GM12878 (cell line): ENCODE results near the gene MFSD6. TPM values are rescaled to one million over a fixed set of nuclear protein-coding genes. Genes with fewer than 3 reads are reported as not detected.

Experiments used
- ATAC-seq: fragments of 200-7000 bp; cut with Tn5 transposase; 3 replicates; pipeline ENCODE4 v1.9.1; 2020; ENCODE audit warnings: mild to moderate bottlenecking, moderate library complexity
- BruUV-seq: library from RNA; stranded (reverse); fragments of 400-500 nt; replicated peaks from 2 replicates; lab custom pipeline; 2021; lab: Mats Ljungman, UMichigan
- CTCF ChIA-PET: fragments of 300-600 bp; sonication (Branson Sonifier 250); formaldehyde crosslinking; extraction: SDS; loops from one replicate; lab custom pipeline; 2021; ENCODE audit warnings: inconsistent platforms; lab: Yijun Ruan, JAX
- POLR2A ChIA-PET: fragments of 350-600 bp; formaldehyde crosslinking; extraction: SDS; loops from one replicate; lab custom pipeline; 2021; ENCODE audit warnings: inconsistent platforms; lab: Charles Lee
- RAD21 ChIA-PET: fragments of 300-600 bp; sonication (Branson Sonifier 250); formaldehyde crosslinking; loops from one replicate; lab custom pipeline; 2023; ENCODE audit warnings: antibody characterized with exemption; ENCODE audit not compliant: unreplicated experiment; lab: Charles Lee
- SMC1A ChIA-PET: fragments of 300-600 bp; sonication (Branson Sonifier 250); formaldehyde crosslinking; loops from one replicate; lab custom pipeline; 2023; ENCODE audit not compliant: unreplicated experiment, uncharacterized antibody; lab: Charles Lee
- DNase-seq: peaks from one replicate; pipeline ENCODE4 v3.0.0-alpha.2; 2011; ENCODE audit warnings: low read depth, low spot score
- FAIRE-seq: peaks from 3 replicates; lab custom pipeline; 2011; peaks lifted over from hg19 to GRCh38; lab: Jason Lieb, UNC
- H2AFZ ChIP-seq: 2 replicates; pipeline ENCODE4 v1.6.0; 2011; ENCODE audit warnings: low read depth, low read length, control low read depth; ENCODE audit not compliant: control insufficient read depth
- H3K27ac ChIP-seq: 2 replicates; pipeline ENCODE4 v1.5.1; 2011; ENCODE audit warnings: control low read depth; ENCODE audit not compliant: control insufficient read depth, insufficient read depth
- H3K27me3 ChIP-seq, 2 experiments: replicated peaks in 1 of 2; 2 replicates each; pipeline versions ENCODE4 v1.6.0 to v1.6.1; 2011; ENCODE audit warnings: low read length in 1 of 2; ENCODE audit not compliant: control insufficient read depth in 2 of 2, insufficient read depth in 2 of 2
- H3K36me3 ChIP-seq, 2 experiments: 2 replicates each; pipeline ENCODE4 v1.5.1; 2011; ENCODE audit warnings: low read length in 1 of 2; ENCODE audit not compliant: control insufficient read depth in 2 of 2, insufficient read depth in 2 of 2
- H3K4me1 ChIP-seq: 2 replicates; pipeline ENCODE4 v1.6.1; 2011; ENCODE audit warnings: mild to moderate bottlenecking, low read length, moderate library complexity, mixed read lengths; ENCODE audit not compliant: control insufficient read depth, insufficient read depth
- H3K4me2 ChIP-seq: 2 replicates; pipeline ENCODE4 v1.6.0; 2011; ENCODE audit warnings: control low read depth; ENCODE audit not compliant: control insufficient read depth, insufficient read depth
- H3K4me3 ChIP-seq: fragments of 200-600 bp; sonication (generic); 2 replicates; pipeline ENCODE4 v1.5.1; 2016
- H3K79me2 ChIP-seq: 2 replicates; pipeline ENCODE4 v1.6.0; 2011; ENCODE audit warnings: low read length; ENCODE audit not compliant: control insufficient read depth, insufficient read depth
- H3K9ac ChIP-seq: 2 replicates; pipeline ENCODE4 v1.8.0; 2011; ENCODE audit warnings: low read length, control low read depth, mixed read lengths; ENCODE audit not compliant: control insufficient read depth, insufficient read depth
- H3K9me3 ChIP-seq: replicated peaks from 3 replicates; pipeline ENCODE4 v1.5.1; 2011; ENCODE audit warnings: mild to moderate bottlenecking, low read length; ENCODE audit not compliant: control insufficient read depth, insufficient read depth
- H4K20me1 ChIP-seq: 2 replicates; pipeline ENCODE4 v1.6.0; 2011; ENCODE audit not compliant: control insufficient read depth, insufficient read depth
- BMI1 ChIP-seq: fragments of 450-650 bp; IDR thresholded peaks from 2 replicates; pipeline ENCODE4 v1.6.1; 2016; ENCODE audit warnings: mild to moderate bottlenecking, moderate library complexity, borderline replicate concordance
- CBX3 ChIP-seq: fragments of 200-600 bp; sonication (generic); IDR thresholded peaks from 2 replicates; pipeline ENCODE4 v1.6.1; 2016; ENCODE audit warnings: low read depth, borderline replicate concordance
- CHD4 ChIP-seq: fragments of 200-600 bp; sonication (generic); IDR thresholded peaks from 2 replicates; pipeline ENCODE4 v1.6.1; 2016; ENCODE audit warnings: mild to moderate bottlenecking
- EP300 ChIP-seq, 2 experiments: fragments of 150-350 bp in 1 of 2; IDR thresholded peaks; 2 replicates each; pipeline ENCODE4 v1.6.1; 2011 to 2012; ENCODE audit warnings: low read depth in 2 of 2, low read length in 2 of 2, borderline replicate concordance in 1 of 2, improper control_type of control experiment in 1 of 2, inconsistent platforms in 1 of 2; ENCODE audit not compliant: control insufficient read depth in 1 of 2
- HDAC6 ChIP-seq: fragments of 200-600 bp; sonication (generic); IDR thresholded peaks from one replicate; pipeline ENCODE4 v1.8.0; 2017; ENCODE audit warnings: antibody characterized with exemption; ENCODE audit not compliant: unreplicated experiment
- KAT2A ChIP-seq: conservative IDR thresholded peaks from 2 replicates; pipeline ENCODE4 v1.6.1; 2011; ENCODE audit warnings: low read depth, low read length; ENCODE audit not compliant: control insufficient read depth
- NR2F1 ChIP-seq: fragments of 450-650 bp; conservative IDR thresholded peaks from 2 replicates; pipeline ENCODE4 v1.6.1; 2017; ENCODE audit warnings: mild to moderate bottlenecking
- NRF1 ChIP-seq: conservative IDR thresholded peaks from 2 replicates; pipeline ENCODE4 v1.6.1; 2011; ENCODE audit warnings: mild to moderate bottlenecking, low read depth, low read length, improper control_type of control experiment
- RFX5 ChIP-seq: IDR thresholded peaks from 2 replicates; pipeline ENCODE4 v1.6.1; 2011; ENCODE audit warnings: low read depth, low read length, improper control_type of control experiment
- SMAD5 ChIP-seq: IDR thresholded peaks from 2 replicates; pipeline ENCODE4 v1.6.1; 2016; ENCODE audit warnings: antibody characterized with exemption, low read depth
- ZNF274 ChIP-seq: IDR thresholded peaks from one replicate; pipeline ENCODE4 v1.8.0; 2011; ENCODE audit not compliant: insufficient read length, insufficient read depth
- WGBS: methylation state at CpG from one replicate; pipeline ENCODE4 v1.1.6; 2016; ENCODE audit warnings: low lambda C conversion rate; ENCODE audit not compliant: insufficient replicate concordance, insufficient coverage; ENCODE audit errors: missing lambda C conversion rate; 5-methylcytosine and 5-hydroxymethylcytosine counted together
- in situ Hi-C: fragments of 300-500 bp; cut with MboI; formaldehyde crosslinking; loops from 9 replicates; pipeline ENCODE4 v1.14.3; 2018; ENCODE audit warnings: mixed read lengths
- intact Hi-C: fragments of 100-400 bp; cut with micrococcal nuclease; formaldehyde crosslinking; loops from one replicate; pipeline ENCODE4 v1.14.2; 2022; ENCODE audit not compliant: unreplicated experiment
- polyA plus RNA-seq, 11 experiments: library from polyadenylated mRNA; depleted of rRNA in 4 of 11; unstranded in 6 of 11; stranded (reverse) in 5 of 11; fragments of >200 nt; fragmentation: Nextera tagmentation in 4 of 11; fragmentation: Illumina TruSeq in 1 of 11; extraction: Ambion mirVana in 4 of 11; extraction: Trizol in 1 of 11; gene quantifications; 1 replicate in 1 of 11; 2 replicates in 10 of 11; pipeline versions ENCODE4 v1.2.1 to v1.2.3, GENCODE V29; 2011 to 2016; ENCODE audit warnings: inconsistent platforms in 2 of 11, missing spikeins in 2 of 11, low read depth in 1 of 11
- total RNA-seq, 4 experiments: library from RNA; depleted of rRNA in 3 of 4; stranded (reverse); fragments of >200 nt in 3 of 4; fragmentation: Illumina TruSeq in 1 of 4; extraction: Trizol in 1 of 4; gene quantifications; 2 replicates each; pipeline versions ENCODE4 v1.2.1 to v1.2.3, GENCODE V29; 2013 to 2021

The MFSD6 gene
- total and polyA plus RNA-seq, 10 of the 15 experiments (the other 5 are each of a cell fraction or from before 2014, with no cell fraction given): 6.7 to 42.6 (median 24.2) TPM

- no peak for ATAC-seq
- Histone ChIP-seq H3K36me3 (peaks cover 2 to 6% of the 10 kb centered on the region in 2 experiments; a peak in 3 of 4 replicates), H3K27me3 (no peaks in the 10 kb centered on the region), H4K20me1 (no peaks in the 10 kb centered on the region), H3K79me2 (no peaks in the 10 kb centered on the region), H3K27ac (no peak overlapping the region), H3K4me1 (no peaks in the 10 kb centered on the region), H3K9me3 (no peaks in the 10 kb centered on the region), H2AFZ (no peak overlapping the region), H3K4me3 (no peak overlapping the region), H3K9ac (no peak overlapping the region), H3K4me2 (no peak overlapping the region)
- ChIA-PET CTCF (no interaction called here), SMC1A (no interaction called here), POLR2A (no interaction called here), RAD21 (no interaction called here)
- intact Hi-C loops: no loop called here
- in situ Hi-C loops: no loop called here
- TF ChIP-seq ZNF274 (no peak), CBX3 (no peak), RFX5 (no peak), NRF1 (no peak), BMI1 (no peak), KAT2A (no peak), SMAD5 (no peak), HDAC6 (no peak), EP300 (IDR thresholded peaks at IDR 0.05; ENCODE audit: borderline replicate concordance in 1 of 2, control insufficient read depth in 1 of 2, low read depth in 2 of 2, low read length in 2 of 2) (no peak), CHD4 (no peak), NR2F1 (no peak)
- no peak for DNase-seq
- no peak for FAIRE-seq
- BruUV-seq: no TSS peak
- WGBS: 98% methylated on average over 4 of the region's 4 CpGs
Measured at GRCh38 chr2:190497428-190497827, 89.3 kb downstream of the MFSD6 start.
